IPS-20b (cell line): ENCODE measurements around the gene DLG2.

Experiments
- H3K27ac ChIP-seq: one replicate; pipeline ENCODE4 v1.5.1; 2013; ENCODE audit warnings: low read length
- H3K27me3 ChIP-seq: 2 replicates; pipeline ENCODE4 v1.6.1; 2013; ENCODE audit warnings: mild to moderate bottlenecking, low read length, inconsistent platforms; ENCODE audit not compliant: insufficient read depth
- H3K36me3 ChIP-seq: 2 replicates; pipeline ENCODE4 v1.6.1; 2013; ENCODE audit warnings: low read depth, mild to moderate bottlenecking, inconsistent platforms, low read length, moderate library complexity; ENCODE audit not compliant: insufficient read depth
- H3K4me1 ChIP-seq: 2 replicates; pipeline ENCODE4 v1.6.1; 2013; ENCODE audit warnings: mild to moderate bottlenecking, control low read depth, inconsistent platforms, low read length, moderate library complexity; ENCODE audit not compliant: insufficient read depth
- H3K4me3 ChIP-seq: 2 replicates; pipeline ENCODE4 v1.5.1; 2013; ENCODE audit warnings: mild to moderate bottlenecking, low read length, inconsistent platforms
- H3K9ac ChIP-seq: 2 replicates; pipeline ENCODE4 v1.6.1; 2013; ENCODE audit warnings: low read depth, mild to moderate bottlenecking, inconsistent platforms, low read length, moderate library complexity
- H3K9me3 ChIP-seq: 2 replicates; pipeline ENCODE4 v1.6.1; 2013; ENCODE audit warnings: mild to moderate bottlenecking, low read depth, low read length, inconsistent platforms; ENCODE audit not compliant: insufficient read depth

The DLG2 gene

DNA sequence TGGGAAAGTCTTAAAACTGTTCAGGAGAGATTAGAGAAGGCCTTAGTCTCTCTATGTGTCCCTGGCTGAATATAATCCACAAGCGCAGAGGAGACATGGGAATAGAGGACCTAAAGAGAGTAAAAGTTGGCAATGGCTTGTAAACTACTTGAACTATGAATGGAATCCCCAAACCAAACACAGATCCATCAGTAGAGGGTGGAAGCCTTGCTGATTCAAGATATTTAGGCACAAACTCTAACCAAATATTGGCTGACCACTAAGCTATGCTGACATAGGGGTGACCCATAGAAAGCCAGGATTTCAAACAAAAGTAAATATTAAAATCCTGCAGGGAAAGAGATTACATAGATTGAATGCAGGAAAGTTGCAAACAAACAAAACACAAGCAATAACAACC, 439.2 kb downstream of the DLG2 start:
- no peaks in the 10 kb centered on the region for H3K36me3 ChIP-seq
- H3K27ac ChIP-seq, result no peak overlapping the region
- no peaks in the 10 kb centered on the region for H3K27me3 ChIP-seq
- no peak overlapping the region for H3K4me3 ChIP-seq
- no peaks in the 10 kb centered on the region for H3K9me3 ChIP-seq
- no peak overlapping the region for H3K9ac ChIP-seq
- H3K4me1 ChIP-seq, result no peaks in the 10 kb centered on the region

DNA sequence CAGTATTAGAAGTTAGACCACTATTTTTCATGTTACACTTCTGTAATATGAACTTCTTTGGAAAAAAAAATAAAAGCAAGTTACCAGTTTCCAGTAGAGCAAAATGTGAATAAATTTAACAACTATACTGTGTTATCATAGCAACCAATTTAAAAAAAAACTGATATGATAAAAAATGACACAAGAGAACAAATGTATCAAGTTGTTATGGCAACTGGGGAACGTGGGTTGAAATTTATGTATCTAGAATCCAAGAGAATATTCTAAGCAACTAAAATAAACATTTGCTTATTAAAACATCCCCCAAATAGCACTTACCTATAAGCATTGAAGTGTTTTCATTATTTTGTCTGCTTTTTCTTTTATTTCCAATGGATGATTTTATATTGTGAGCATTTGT, 442.4 kb downstream of the DLG2 start:
- H3K4me3 ChIP-seq, result no peak overlapping the region
- no peaks in the 10 kb centered on the region for H3K9me3 ChIP-seq
- no peak overlapping the region for H3K9ac ChIP-seq
- H3K27ac ChIP-seq, result no peak overlapping the region
- no peaks in the 10 kb centered on the region for H3K27me3 ChIP-seq
- no peaks in the 10 kb centered on the region for H3K36me3 ChIP-seq
- no peaks in the 10 kb centered on the region for H3K4me1 ChIP-seq

DNA sequence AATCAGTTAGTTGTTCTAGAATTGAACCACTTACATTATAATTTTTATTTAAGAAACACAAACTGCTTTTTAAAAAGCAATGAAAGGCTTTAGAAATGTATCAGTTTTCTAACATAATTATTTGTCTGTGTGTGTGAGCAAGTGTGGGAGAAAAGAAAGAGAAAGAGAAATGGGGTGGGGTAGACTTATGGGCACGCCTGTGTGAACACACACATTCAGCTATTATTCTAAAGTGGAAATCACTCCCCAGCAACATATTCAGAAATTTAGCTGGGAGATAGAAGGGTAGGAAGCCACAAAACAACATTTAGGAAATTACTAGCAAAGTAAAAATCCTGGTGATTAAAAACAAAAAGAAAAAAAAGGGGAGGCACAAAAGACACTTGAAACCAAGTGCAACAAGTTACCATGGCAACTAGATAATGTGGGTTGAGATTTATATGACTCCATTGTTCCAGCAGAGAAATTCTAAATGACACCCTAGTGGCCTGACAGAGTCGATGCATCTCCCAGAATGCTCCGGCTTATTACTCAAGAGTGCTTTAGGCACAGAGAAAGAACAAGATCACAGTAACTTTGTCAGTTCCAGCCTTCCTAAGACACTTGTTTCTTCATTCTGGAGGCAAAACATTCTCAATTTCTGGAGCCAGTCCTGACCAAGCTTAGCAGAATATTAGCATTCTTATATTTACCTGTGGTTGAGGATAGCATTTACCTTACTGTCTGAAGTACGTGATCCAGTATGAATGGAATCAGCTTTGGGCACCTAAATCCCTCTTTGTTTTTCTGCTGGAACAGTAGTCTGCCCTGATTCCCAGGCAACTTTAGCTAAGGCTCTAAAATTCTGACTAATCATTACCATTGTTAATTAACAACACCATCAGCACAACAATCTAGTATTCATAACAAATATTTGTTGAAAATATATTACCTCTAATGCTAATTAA, 444.4 kb downstream of the DLG2 start:
- H3K4me1 ChIP-seq, result no peaks in the 10 kb centered on the region
- no peak overlapping the region for H3K4me3 ChIP-seq
- H3K27ac ChIP-seq, result no peak overlapping the region
- H3K9me3 ChIP-seq, result no peaks in the 10 kb centered on the region
- H3K36me3 ChIP-seq, result no peaks in the 10 kb centered on the region
- H3K9ac ChIP-seq, result no peak overlapping the region
- no peaks in the 10 kb centered on the region for H3K27me3 ChIP-seq

DNA sequence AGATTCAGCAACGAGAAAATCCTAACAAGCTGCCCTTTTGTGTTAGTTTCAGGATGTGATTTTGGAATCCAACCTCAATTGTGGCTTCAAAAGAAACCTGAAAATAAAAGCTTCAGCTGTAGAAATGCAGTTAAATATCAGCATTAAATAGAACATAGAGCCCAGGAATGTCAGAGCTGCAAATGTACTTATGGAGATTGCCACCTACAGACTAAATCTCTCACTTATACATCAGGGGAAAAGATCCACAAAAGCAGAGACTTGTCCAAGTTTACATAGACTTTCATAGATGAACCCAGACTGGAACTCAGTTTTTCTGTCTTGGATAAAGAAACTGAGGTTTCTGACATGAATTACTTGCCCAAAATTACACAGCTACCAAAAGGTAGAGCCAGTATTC, 446.6 kb downstream of the DLG2 start:
- no peaks in the 10 kb centered on the region for H3K27me3 ChIP-seq
- H3K27ac ChIP-seq, result no peak overlapping the region
- H3K9ac ChIP-seq, result no peak overlapping the region
- H3K4me3 ChIP-seq, result no peak overlapping the region
- H3K9me3 ChIP-seq, result no peaks in the 10 kb centered on the region
- H3K36me3 ChIP-seq, result no peaks in the 10 kb centered on the region
- no peaks in the 10 kb centered on the region for H3K4me1 ChIP-seq

DNA sequence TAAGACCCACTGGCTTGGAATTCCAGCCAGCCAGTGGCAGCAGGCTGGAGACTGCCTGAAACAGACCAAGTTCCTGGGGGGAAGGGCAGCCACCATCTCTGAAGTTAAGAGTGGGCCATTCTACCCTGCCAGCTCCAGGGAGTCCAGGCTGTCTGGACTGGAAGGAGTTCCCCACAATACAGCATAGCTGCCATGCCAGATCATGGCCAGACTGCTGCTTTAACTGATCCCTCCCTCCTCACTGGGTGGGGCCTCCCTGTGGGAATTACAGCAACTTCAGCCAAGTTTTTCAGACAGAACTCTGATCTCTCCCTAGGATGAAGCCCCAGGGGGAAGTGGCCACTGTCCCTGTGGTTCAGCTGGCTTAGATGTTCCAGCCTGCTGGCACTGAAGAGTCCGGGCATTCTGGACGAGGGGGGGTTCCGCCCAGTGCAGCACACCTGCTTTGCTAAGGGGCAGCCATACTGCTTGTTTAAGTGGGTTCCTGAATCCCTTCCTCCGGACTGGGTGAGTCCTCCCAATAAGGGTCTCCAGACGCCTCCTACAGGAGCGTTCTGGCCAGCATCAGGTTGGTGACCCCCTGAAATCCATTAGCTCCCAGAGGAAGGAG, 455.4 kb downstream of the DLG2 start:
- Histone ChIP-seq H3K4me3 (no peak overlapping the region), H3K9me3 (no peaks in the 10 kb centered on the region), H3K9ac (no peak overlapping the region), H3K4me1 (peaks cover 27% of the 10 kb centered on the region), H3K27ac (no peak overlapping the region), H3K36me3 (no peaks in the 10 kb centered on the region), H3K27me3 (no peaks in the 10 kb centered on the region)

DNA sequence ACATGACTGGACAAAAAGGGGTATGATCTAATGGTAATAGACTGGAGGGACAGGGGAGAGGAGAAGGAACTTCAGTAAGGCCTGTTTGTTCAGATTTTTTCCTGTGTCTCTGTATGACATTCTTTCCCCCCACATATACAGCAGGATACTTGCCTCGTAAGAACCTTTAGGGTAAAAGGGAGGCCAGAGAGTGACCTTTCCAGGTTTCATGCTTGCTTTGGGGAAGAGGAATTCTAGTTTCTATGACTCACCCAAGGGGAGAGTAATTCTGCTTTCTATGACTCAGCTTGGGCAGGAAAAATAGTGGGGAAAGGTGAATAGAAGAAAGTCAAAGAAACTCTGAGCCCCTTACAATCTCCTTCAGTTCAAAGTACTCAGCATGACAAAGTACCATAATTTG, 457.0 kb downstream of the DLG2 start:
- Histone ChIP-seq H3K9me3 (no peaks in the 10 kb centered on the region), H3K27ac (peak overlapping the region; percentile 14), H3K36me3 (no peaks in the 10 kb centered on the region), H3K4me1 (peaks cover 27% of the 10 kb centered on the region), H3K27me3 (no peaks in the 10 kb centered on the region), H3K4me3 (no peak overlapping the region), H3K9ac (no peak overlapping the region; the same call in 1 of the 2 replicates)

DNA sequence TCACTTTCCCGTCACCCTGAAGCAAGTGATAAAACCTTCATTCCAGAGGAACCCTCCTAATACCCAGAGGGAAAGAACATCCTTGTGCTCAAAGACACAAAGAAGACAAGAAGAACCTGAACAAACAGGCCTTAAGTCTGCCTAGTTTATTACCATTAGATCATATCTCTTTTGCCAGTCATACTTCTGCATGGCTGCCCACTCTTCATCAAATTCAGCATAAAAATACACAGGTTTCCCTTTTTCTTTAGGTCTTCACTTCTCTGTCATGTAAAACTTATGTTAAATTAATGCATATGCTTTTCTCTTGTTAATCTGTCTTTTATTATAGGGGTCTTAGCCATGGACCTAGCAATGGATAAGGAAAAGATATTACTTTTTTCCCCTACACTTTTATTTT, 459.7 kb downstream of the DLG2 start:
- Histone ChIP-seq H3K36me3 (no peaks in the 10 kb centered on the region), H3K4me1 (peaks cover 27% of the 10 kb centered on the region), H3K9me3 (no peaks in the 10 kb centered on the region), H3K27ac (no peak overlapping the region), H3K9ac (no peak overlapping the region), H3K27me3 (no peaks in the 10 kb centered on the region), H3K4me3 (no peak overlapping the region)

DNA sequence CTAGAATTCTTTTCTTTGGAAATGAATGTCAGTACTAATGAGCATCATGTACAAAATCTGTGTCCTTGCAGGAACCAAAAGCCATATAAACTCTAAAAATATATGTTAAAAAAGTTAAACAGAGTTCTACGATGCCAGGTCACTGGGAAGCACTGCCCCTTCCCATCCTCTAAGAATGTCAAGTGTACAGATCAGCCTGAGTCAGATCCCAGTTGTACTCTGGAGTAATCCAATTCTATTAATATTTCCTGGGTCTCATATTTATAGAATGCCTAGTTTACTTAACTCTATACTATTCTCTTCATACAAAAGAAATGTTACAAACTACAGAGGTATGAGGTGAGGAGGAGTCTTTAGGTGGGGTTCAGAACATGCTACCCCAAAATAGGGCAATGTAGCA, 460.1 kb downstream of the DLG2 start:
- Histone ChIP-seq H3K4me3 (no peak overlapping the region), H3K9ac (no peak overlapping the region), H3K27me3 (no peaks in the 10 kb centered on the region), H3K4me1 (peaks cover 27% of the 10 kb centered on the region), H3K9me3 (no peaks in the 10 kb centered on the region), H3K36me3 (no peaks in the 10 kb centered on the region), H3K27ac (no peak overlapping the region)

DNA sequence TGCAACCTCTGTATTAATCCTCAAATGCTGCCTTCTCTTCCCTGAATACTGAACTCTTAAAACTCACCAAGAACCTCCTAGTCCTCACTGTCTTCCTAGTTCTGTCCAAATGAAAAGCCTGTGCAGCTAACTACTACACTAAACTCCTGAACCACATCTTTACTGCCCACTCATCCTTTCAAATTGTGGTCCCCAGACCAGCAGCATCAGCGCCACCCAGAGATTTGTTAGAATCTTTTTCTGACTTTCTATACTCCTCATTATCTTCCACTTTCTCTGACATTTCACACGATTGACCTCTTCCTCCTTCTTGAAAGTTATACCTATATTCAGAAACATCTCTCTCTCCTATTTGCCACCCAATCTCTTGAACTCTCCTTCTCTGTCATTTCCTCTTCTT, 461.3 kb downstream of the DLG2 start:
- H3K9ac ChIP-seq, result no peak overlapping the region
- no peaks in the 10 kb centered on the region for H3K27me3 ChIP-seq
- no peak overlapping the region for H3K27ac ChIP-seq
- H3K4me1 ChIP-seq, result peaks cover 24% of the 10 kb centered on the region
- no peak overlapping the region for H3K4me3 ChIP-seq
- no peaks in the 10 kb centered on the region for H3K36me3 ChIP-seq
- H3K9me3 ChIP-seq, result no peaks in the 10 kb centered on the region

DNA sequence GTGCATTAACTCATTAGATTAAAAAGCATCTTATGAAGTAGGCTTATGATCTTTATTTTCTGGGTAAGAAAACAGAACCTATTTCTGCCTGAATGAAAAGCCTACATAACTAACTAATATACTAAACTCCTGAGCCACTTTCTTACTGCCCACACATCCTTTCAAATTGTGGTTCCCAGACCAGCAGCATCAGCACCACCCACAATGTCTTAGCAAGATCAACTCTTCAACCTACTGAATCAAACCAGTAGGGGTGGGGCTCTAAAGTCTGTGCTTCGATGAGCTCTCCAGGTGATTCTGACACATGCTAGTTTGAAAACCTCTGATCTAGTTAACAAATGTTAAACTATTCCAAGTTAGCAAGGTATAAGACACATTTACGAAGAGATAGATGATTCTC, 462.4 kb downstream of the DLG2 start:
- Histone ChIP-seq H3K36me3 (no peaks in the 10 kb centered on the region), H3K9ac (no peak overlapping the region), H3K9me3 (no peaks in the 10 kb centered on the region), H3K4me1 (peaks cover 13% of the 10 kb centered on the region), H3K4me3 (no peak overlapping the region), H3K27ac (no peak overlapping the region), H3K27me3 (no peaks in the 10 kb centered on the region)

DNA sequence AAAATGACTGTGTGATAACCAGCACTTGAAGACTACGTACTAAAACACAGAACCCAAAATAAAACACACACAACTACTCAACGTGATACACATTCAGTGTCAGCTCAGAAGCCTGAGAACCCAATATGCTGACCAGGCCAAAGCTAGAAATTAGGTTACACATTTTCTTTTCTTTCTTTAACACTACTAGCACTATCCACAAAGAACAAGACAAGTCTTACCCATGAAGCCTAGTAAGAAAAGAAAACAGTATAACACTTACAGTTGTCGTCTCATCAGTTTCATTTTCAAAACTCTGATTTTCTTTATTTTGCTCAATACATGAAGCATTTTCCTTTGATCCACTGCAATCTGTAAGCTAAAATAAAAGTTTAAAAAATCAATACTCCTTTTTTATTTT, 472.9 kb downstream of the DLG2 start:
- no peaks in the 10 kb centered on the region for H3K36me3 ChIP-seq
- H3K9ac ChIP-seq, result no peak overlapping the region
- no peak overlapping the region for H3K27ac ChIP-seq
- H3K27me3 ChIP-seq, result no peaks in the 10 kb centered on the region
- peaks cover 15% of the 10 kb centered on the region; the same call in 1 of the 2 replicates for H3K4me1 ChIP-seq
- no peak overlapping the region for H3K4me3 ChIP-seq
- no peaks in the 10 kb centered on the region for H3K9me3 ChIP-seq

DNA sequence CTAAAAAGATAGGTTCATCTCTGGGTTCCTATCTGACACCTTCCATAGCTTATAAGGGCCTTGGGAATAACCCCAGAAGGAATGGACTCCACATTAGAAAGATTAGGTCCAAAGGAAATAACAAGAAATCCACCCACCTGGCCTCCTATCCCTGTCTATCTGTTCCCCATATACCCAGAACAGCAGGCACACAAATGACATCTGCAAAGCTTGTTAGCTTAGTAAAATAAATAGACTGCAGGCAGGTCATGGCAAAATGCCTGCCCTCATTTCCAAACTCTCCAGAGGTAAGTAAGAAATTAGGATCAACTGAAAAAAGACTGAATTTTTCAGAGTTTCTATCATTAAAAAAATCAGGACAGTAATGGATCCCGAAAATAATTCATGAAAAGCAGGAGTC, 489.5 kb downstream of the DLG2 start:
- no peaks in the 10 kb centered on the region for H3K36me3 ChIP-seq
- H3K9me3 ChIP-seq, result 0 out of 2 replicates have a peak, but pooled peaks cover 5% of the 10 kb centered on the region
- H3K9ac ChIP-seq, result no peak overlapping the region
- H3K27ac ChIP-seq, result no peak overlapping the region
- peaks cover 12% of the 10 kb centered on the region for H3K4me1 ChIP-seq
- H3K27me3 ChIP-seq, result no peaks in the 10 kb centered on the region
- no peak overlapping the region for H3K4me3 ChIP-seq
